IMR-90 (cell line): ENCODE data around the gene SORBS1. TPM values are rescaled to one million over a fixed set of nuclear protein-coding genes. Genes with fewer than 3 reads are reported as not detected.

Experiments
- ATAC-seq: fragments of 200-7000 bp; cut with Tn5 transposase; 2 replicates; pipeline ENCODE4 v1.9.1; 2020; ENCODE audit warnings: low read depth, mild to moderate bottlenecking, moderate library complexity
- BruUV-seq: library from RNA; stranded (reverse); fragments of 400-500 nt; replicated peaks from 2 replicates; lab custom pipeline; 2021; lab: Mats Ljungman, UMichigan
- CTCF ChIA-PET: fragments of 300-600 bp; formaldehyde crosslinking; extraction: SDS; loops from one replicate; lab custom pipeline; 2021; ENCODE audit warnings: antibody characterized with exemption; lab: Yijun Ruan, JAX
- POLR2A ChIA-PET: fragments of 300-600 bp; sonication (Branson Sonifier 250); formaldehyde crosslinking; loops from one replicate; lab custom pipeline; 2022; ENCODE audit warnings: antibody characterized with exemption; ENCODE audit not compliant: unreplicated experiment; lab: Charles Lee
- DNase-seq: peaks from one replicate; pipeline ENCODE4 v3.0.0; 2013
- H2AFZ ChIP-seq: replicated peaks from 2 replicates; pipeline ENCODE3; 2013; ENCODE audit warnings: low read length, mild to moderate bottlenecking; ENCODE audit not compliant: poor library complexity
- H2AK5ac ChIP-seq: 2 replicates; pipeline ENCODE4 v1.6.1; 2013; ENCODE audit warnings: low read depth, low read length, inconsistent platforms
- H2AK9ac ChIP-seq: replicated peaks from 2 replicates; pipeline ENCODE3; 2013; ENCODE audit warnings: mild to moderate bottlenecking, low read depth, low read length, moderate library complexity; ENCODE audit not compliant: poor library complexity
- H2BK120ac ChIP-seq: 2 replicates; pipeline ENCODE4 v1.6.1; 2013; ENCODE audit warnings: low read depth, low read length, inconsistent platforms
- H2BK15ac ChIP-seq: 3 replicates; pipeline ENCODE4 v1.6.1; 2013; ENCODE audit warnings: low read depth, low read length, inconsistent platforms
- H2BK20ac ChIP-seq: 2 replicates; pipeline ENCODE4 v1.6.1; 2013; ENCODE audit warnings: low read depth, mild to moderate bottlenecking, inconsistent platforms, low read length, moderate library complexity
- H2BK5ac ChIP-seq: 2 replicates; pipeline ENCODE4 v1.6.1; 2013; ENCODE audit warnings: mild to moderate bottlenecking, low read depth, low read length, inconsistent platforms; ENCODE audit not compliant: poor library complexity, severe bottlenecking
- H3K14ac ChIP-seq: replicated peaks from 2 replicates; pipeline ENCODE4 v1.6.1; 2013; ENCODE audit warnings: low read depth, low read length, inconsistent platforms
- H3K18ac ChIP-seq: 2 replicates; pipeline ENCODE4 v1.6.1; 2013; ENCODE audit warnings: low read depth, low read length, control low read depth
- H3K23ac ChIP-seq: 2 replicates; pipeline ENCODE4 v1.6.1; 2013; ENCODE audit warnings: low read depth, low read length, inconsistent platforms
- H3K27ac ChIP-seq: 2 replicates; pipeline ENCODE4 v1.5.1; 2013; ENCODE audit warnings: mild to moderate bottlenecking, control low read depth, low read length; ENCODE audit not compliant: insufficient read depth
- H3K27me3 ChIP-seq: 2 replicates; pipeline ENCODE4 v1.6.1; 2013; ENCODE audit warnings: low read length; ENCODE audit not compliant: control insufficient read depth, insufficient read depth
- H3K36me3 ChIP-seq: 2 replicates; pipeline ENCODE4 v1.6.1; 2013; ENCODE audit warnings: low read length, mixed read lengths; ENCODE audit not compliant: control insufficient read depth, insufficient read depth
- H3K4ac ChIP-seq: 2 replicates; pipeline ENCODE4 v1.6.1; 2013; ENCODE audit warnings: low read depth, low read length, inconsistent platforms
- H3K4me1 ChIP-seq: 2 replicates; pipeline ENCODE4 v1.6.1; 2013; ENCODE audit warnings: low read length, mixed read lengths; ENCODE audit not compliant: control insufficient read depth, insufficient read depth
- H3K4me2 ChIP-seq: 2 replicates; pipeline ENCODE4 v1.6.1; 2013; ENCODE audit warnings: low read depth, mild to moderate bottlenecking, control low read depth, low read length, moderate library complexity
- H3K4me3 ChIP-seq: 2 replicates; pipeline ENCODE4 v1.5.1; 2013; ENCODE audit warnings: low read depth, mild to moderate bottlenecking, control low read depth, low read length, moderate library complexity; ENCODE audit not compliant: insufficient read depth
- H3K56ac ChIP-seq: 2 replicates; pipeline ENCODE4 v1.6.1; 2013; ENCODE audit warnings: low read length, inconsistent platforms; ENCODE audit not compliant: insufficient read depth; ENCODE audit errors: extremely low read depth
- H3K79me1 ChIP-seq, 2 experiments: 2 replicates each; pipeline ENCODE4 v1.6.1; 2013; ENCODE audit warnings: low read length in 2 of 2, inconsistent platforms in 1 of 2, low read depth in 1 of 2
- H3K9ac ChIP-seq: 2 replicates; pipeline ENCODE4 v1.6.1; 2013; ENCODE audit warnings: low read depth, low read length, control low read depth
- H3K9me1 ChIP-seq: 2 replicates; pipeline ENCODE4 v1.6.1; 2013; ENCODE audit warnings: low read length, inconsistent platforms; ENCODE audit not compliant: insufficient read depth
- H3K9me3 ChIP-seq: 2 replicates; pipeline ENCODE4 v1.6.1; 2013; ENCODE audit warnings: low read length; ENCODE audit not compliant: control insufficient read depth, insufficient read depth
- H4K20me1 ChIP-seq: 2 replicates; pipeline ENCODE4 v1.6.1; 2013; ENCODE audit warnings: low read length, inconsistent platforms; ENCODE audit not compliant: insufficient read depth
- H4K5ac ChIP-seq: 2 replicates; pipeline ENCODE4 v1.6.1; 2013; ENCODE audit warnings: mild to moderate bottlenecking, low read depth, low read length, control low read depth
- H4K8ac ChIP-seq, 2 experiments: 2 replicates each; pipeline ENCODE4 v1.6.1; 2013; ENCODE audit warnings: low read depth in 2 of 2, low read length in 2 of 2, control low read depth in 1 of 2, inconsistent platforms in 1 of 2
- H4K91ac ChIP-seq: 2 replicates; pipeline ENCODE4 v1.6.1; 2013; ENCODE audit warnings: low read depth, low read length, inconsistent platforms; ENCODE audit not compliant: insufficient read depth
- BHLHE40 ChIP-seq: fragments of 150-350 bp; IDR thresholded peaks from 2 replicates; pipeline ENCODE4 v1.6.1; 2016; ENCODE audit warnings: mild to moderate bottlenecking, low read depth, low read length
- CEBPB ChIP-seq: IDR thresholded peaks from 2 replicates; pipeline ENCODE4 v1.6.1; 2012; ENCODE audit warnings: low read depth, low read length, improper control_type of control experiment
- CHD1 ChIP-seq: IDR thresholded peaks from 2 replicates; pipeline ENCODE4 v1.6.1; 2012; ENCODE audit warnings: low read depth, low read length, improper control_type of control experiment
- FOS ChIP-seq: fragments of 150-350 bp; IDR thresholded peaks from 2 replicates; pipeline ENCODE4 v1.6.1; 2016; ENCODE audit warnings: low read depth, low read length
- MAFK ChIP-seq: IDR thresholded peaks from 2 replicates; pipeline ENCODE4 v1.6.1; 2012; ENCODE audit warnings: low read depth, low read length, improper control_type of control experiment
- MAZ ChIP-seq: IDR thresholded peaks from 2 replicates; pipeline ENCODE4 v1.6.1; 2012; ENCODE audit warnings: low read depth, mild to moderate bottlenecking, low read length, improper control_type of control experiment, moderate library complexity, borderline replicate concordance
- NFE2L2 ChIP-seq: fragments of 150-350 bp; IDR thresholded peaks from 2 replicates; pipeline ENCODE4 v1.6.1; 2016; ENCODE audit warnings: low read depth, mild to moderate bottlenecking, low read length
- POLR2A ChIP-seq: IDR thresholded peaks from 2 replicates; pipeline ENCODE4 v1.6.1; 2012; ENCODE audit warnings: mild to moderate bottlenecking, low read depth, low read length
- RFX5 ChIP-seq: IDR thresholded peaks from 2 replicates; pipeline ENCODE4 v1.8.0; 2012; ENCODE audit warnings: low read depth, mild to moderate bottlenecking, low read length, moderate library complexity
- SMC3 ChIP-seq: fragments of 150-350 bp; IDR thresholded peaks from 2 replicates; pipeline ENCODE4 v1.6.1; 2016; ENCODE audit warnings: low read depth, mild to moderate bottlenecking, antibody characterized with exemption, low read length, moderate library complexity
- WGBS, 2 experiments: methylation state at CpG; one replicate each; pipeline versions ENCODE4 v1.1.5 to v1.1.7; 2013; ENCODE audit warnings: missing lambda C conversion rate in 2 of 2; ENCODE audit not compliant: insufficient read length in 1 of 2; ENCODE audit errors: extremely low coverage in 2 of 2; 5-methylcytosine and 5-hydroxymethylcytosine counted together
- dilution Hi-C: fragments of 300-500 bp; cut with HindIII; formaldehyde crosslinking; loops from one replicate; pipeline ENCODE4 v1.14.3; 2018; ENCODE audit warnings: low sequenced_read_pairs; ENCODE audit not compliant: unreplicated experiment
- in situ Hi-C: fragments of 300-500 bp; cut with MboI; formaldehyde crosslinking; loops from 3 replicates; pipeline ENCODE4 v1.14.3; 2019; ENCODE audit warnings: low sequenced_read_pairs, inconsistent platforms, mixed read lengths
- intact Hi-C: fragments of 100-400 bp; cut with micrococcal nuclease; formaldehyde crosslinking; loops from 2 replicates; pipeline ENCODE4 v1.10.0; 2022
- polyA plus RNA-seq, 3 experiments: library from polyadenylated mRNA; depleted of rRNA; stranded (reverse); fragments of >200 nt; gene quantifications; 2 replicates each; pipeline ENCODE4 v1.2.3, GENCODE V29; 2012; ENCODE audit warnings: low replicate concordance in 1 of 3
- total RNA-seq: library from RNA; depleted of rRNA; stranded (reverse); fragments of >200 nt; gene quantifications from 2 replicates; pipeline ENCODE4 v1.2.3, GENCODE V29; 2012
- TF ChIP-seq, protein P1 (sequence below): conservative IDR thresholded peaks from 2 replicates; pipeline ENCODE4 v1.5.1; 2012; ENCODE audit warnings: mild to moderate bottlenecking, low read depth, low read length, improper control_type of control experiment

Gene SORBS1
- total and polyA plus RNA-seq, 2 of the 4 experiments (the other 2 are of a cell fraction): 0.18 to 0.32 TPM

- no peak overlapping the region for H3K14ac ChIP-seq
- no peak overlapping the region for H2BK15ac ChIP-seq
- no peak overlapping the region for H3K23ac ChIP-seq
- H4K8ac ChIP-seq: no peak overlapping the region
- H3K4me2 ChIP-seq: no peak overlapping the region
- H3K27me3 ChIP-seq: peaks cover 21% of the 10 kb centered on the region
- H3K4me3 ChIP-seq: no peak overlapping the region
- H3K9me1 ChIP-seq: no peaks in the 10 kb centered on the region
- H3K79me1 ChIP-seq: no peaks in the 10 kb centered on the region
- intact Hi-C loops (loop anchor here (10.0 kb wide), 1 partner anchor 426 kb away; no protein-coding TSS in a partner anchor), dilution Hi-C loops (no loop called here), in situ Hi-C loops (no loop called here)
- TF ChIP-seq NFE2L2: no peak
- no peak for TF ChIP-seq MAFK
- TF ChIP-seq, protein P1, sequence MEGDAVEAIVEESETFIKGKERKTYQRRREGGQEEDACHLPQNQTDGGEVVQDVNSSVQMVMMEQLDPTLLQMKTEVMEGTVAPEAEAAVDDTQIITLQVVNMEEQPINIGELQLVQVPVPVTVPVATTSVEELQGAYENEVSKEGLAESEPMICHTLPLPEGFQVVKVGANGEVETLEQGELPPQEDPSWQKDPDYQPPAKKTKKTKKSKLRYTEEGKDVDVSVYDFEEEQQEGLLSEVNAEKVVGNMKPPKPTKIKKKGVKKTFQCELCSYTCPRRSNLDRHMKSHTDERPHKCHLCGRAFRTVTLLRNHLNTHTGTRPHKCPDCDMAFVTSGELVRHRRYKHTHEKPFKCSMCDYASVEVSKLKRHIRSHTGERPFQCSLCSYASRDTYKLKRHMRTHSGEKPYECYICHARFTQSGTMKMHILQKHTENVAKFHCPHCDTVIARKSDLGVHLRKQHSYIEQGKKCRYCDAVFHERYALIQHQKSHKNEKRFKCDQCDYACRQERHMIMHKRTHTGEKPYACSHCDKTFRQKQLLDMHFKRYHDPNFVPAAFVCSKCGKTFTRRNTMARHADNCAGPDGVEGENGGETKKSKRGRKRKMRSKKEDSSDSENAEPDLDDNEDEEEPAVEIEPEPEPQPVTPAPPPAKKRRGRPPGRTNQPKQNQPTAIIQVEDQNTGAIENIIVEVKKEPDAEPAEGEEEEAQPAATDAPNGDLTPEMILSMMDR: no peak
- TF ChIP-seq RFX5: no peak
- TF ChIP-seq MAZ: no peak
- TF ChIP-seq CEBPB: no peak
- no peak for TF ChIP-seq FOS
- TF ChIP-seq POLR2A: no peak
- no peak for TF ChIP-seq CHD1
- TF ChIP-seq SMC3: no peak
- no peak for TF ChIP-seq BHLHE40
- BruUV-seq: no TSS peak
- no peak overlapping the region for H3K9ac ChIP-seq
- H2BK5ac ChIP-seq: no peak overlapping the region
- no peak overlapping the region for H2AK5ac ChIP-seq
- no peak overlapping the region for H2BK120ac ChIP-seq
- 40% methylated on average over 1 of the region's 2 CpGs; no CpG with 5 or more reads in 1 of the 2 experiments for WGBS, 2 experiments
- H3K9me3 ChIP-seq: no peaks in the 10 kb centered on the region
- H2BK20ac ChIP-seq: no peak overlapping the region
- no peak overlapping the region for H3K27ac ChIP-seq
- no peak overlapping the region for H4K91ac ChIP-seq
- no peak overlapping the region for H2AK9ac ChIP-seq
- H3K36me3 ChIP-seq: no peaks in the 10 kb centered on the region
- no peak for DNase-seq
- ChIA-PET CTCF (no interaction called here), POLR2A (no interaction called here)
- H4K20me1 ChIP-seq: no peaks in the 10 kb centered on the region
- no peaks in the 10 kb centered on the region for H3K4me1 ChIP-seq
- H4K5ac ChIP-seq: no peak overlapping the region
- no peak overlapping the region for H3K18ac ChIP-seq
- no peak for ATAC-seq
- H3K56ac ChIP-seq: no peak overlapping the region
- no peak overlapping the region for H2AFZ ChIP-seq
- H3K4ac ChIP-seq: no peak overlapping the region
Measured at GRCh38 chr10:95438781-95439180, 122.4 kb downstream of the SORBS1 start.
